K562 (cell line): ENCODE data around the gene MMP24OS. TPM values are rescaled to one million over a fixed set of nuclear protein-coding genes. Genes with fewer than 3 reads are reported as not detected.

Experiments
- BRD9 ChIP-seq: fragments of 450-650 bp; IDR thresholded peaks from 2 replicates; pipeline ENCODE4 v1.6.1; 2018; ENCODE audit warnings: low read depth; ENCODE audit not compliant: partially characterized antibody
- CCAR2 ChIP-seq: fragments of 200-400 bp; formaldehyde crosslinking; IDR thresholded peaks from 2 replicates; pipeline ENCODE4 v1.6.1; 2017; ENCODE audit warnings: mild to moderate bottlenecking, low read depth, low read length
- CHCHD3 ChIP-seq: fragments of 250-450 bp; sonication (Bioruptor Pico); IDR thresholded peaks from 2 replicates; pipeline ENCODE4 v2.1.2; 2022; ENCODE audit warnings: mild to moderate bottlenecking
- CHD2 ChIP-seq: IDR thresholded peaks from 2 replicates; pipeline ENCODE4 v1.6.1; 2011; ENCODE audit warnings: low read depth, low read length
- FOXK2 ChIP-seq, 2 experiments: fragments of 450-650 bp; IDR thresholded peaks in 1 of 2; conservative IDR thresholded peaks in 1 of 2; 2 replicates each; pipeline ENCODE4 v1.6.1; 2016; ENCODE audit warnings: low read depth in 2 of 2, mild to moderate bottlenecking in 1 of 2
- GABPB2 ChIP-seq: fragments of 250-450 bp; sonication (Bioruptor Pico); conservative IDR thresholded peaks from 2 replicates; pipeline ENCODE4 v1.5.1; 2021; ENCODE audit warnings: mild to moderate bottlenecking
- HCFC1 ChIP-seq: IDR thresholded peaks from 2 replicates; pipeline ENCODE4 v1.6.1; 2012; ENCODE audit warnings: low read depth, low read length, improper control_type of control experiment
- HDAC8 ChIP-seq: fragments of 450-650 bp; IDR thresholded peaks from 2 replicates; pipeline ENCODE4 v1.6.1; 2016; ENCODE audit warnings: mild to moderate bottlenecking, missing genetic modification characterization, moderate library complexity, missing compliant biosample characterization
- HLTF ChIP-seq: fragments of 450-650 bp; IDR thresholded peaks from 2 replicates; pipeline ENCODE4 v1.6.1; 2016
- JUNB ChIP-seq: fragments of 450-650 bp; formaldehyde crosslinking; conservative IDR thresholded peaks from 2 replicates; pipeline ENCODE4 v1.4.0; 2020; ENCODE audit warnings: mild to moderate bottlenecking
- MED1 ChIP-seq: sonication (generic); formaldehyde crosslinking; IDR thresholded peaks from 2 replicates; pipeline ENCODE4 v1.8.1; 2023; ENCODE audit warnings: missing genetic modification reagents, borderline replicate concordance
- NFE2L1 ChIP-seq: fragments of 450-650 bp; IDR thresholded peaks from 2 replicates; pipeline ENCODE4 v1.6.1; 2016; ENCODE audit warnings: missing genetic modification characterization, low read depth, mild to moderate bottlenecking, missing compliant biosample characterization, moderate library complexity, borderline replicate concordance
- POLR3G ChIP-seq: IDR thresholded peaks from 2 replicates; pipeline ENCODE4 v1.6.1; 2011; ENCODE audit not compliant: insufficient read length, insufficient replicate concordance; ENCODE audit errors: extremely low read depth
- SIN3A ChIP-seq, 2 experiments: fragments of 150-350 bp in 1 of 2; IDR thresholded peaks; 2 replicates each; pipeline ENCODE4 v1.6.1; 2011 to 2016; ENCODE audit warnings: borderline replicate concordance in 2 of 2, low read depth in 2 of 2, low read length in 2 of 2, mild to moderate bottlenecking in 2 of 2, moderate library complexity in 2 of 2; ENCODE audit not compliant: control insufficient read depth in 1 of 2
- SLC30A9 ChIP-seq: fragments of 250-450 bp; sonication (Bioruptor Pico); IDR thresholded peaks from 2 replicates; pipeline ENCODE4 v1.8.0; 2022; ENCODE audit warnings: mild to moderate bottlenecking, moderate library complexity
- STAG1 ChIP-seq: sonication (generic); formaldehyde crosslinking; IDR thresholded peaks from 2 replicates; pipeline ENCODE4 v1.5.0; 2020; ENCODE audit warnings: missing genetic modification reagents, borderline replicate concordance
- STAT5A ChIP-seq: IDR thresholded peaks from 2 replicates; pipeline ENCODE4 v1.6.1; 2012; ENCODE audit warnings: low read length, inconsistent platforms, borderline replicate concordance
- ZFP36 ChIP-seq: fragments of 150-350 bp; IDR thresholded peaks from 2 replicates; pipeline ENCODE4 v1.6.1; 2018; ENCODE audit warnings: low read length, low read depth; ENCODE audit not compliant: partially characterized antibody
- ZFX ChIP-seq: sonication (generic); formaldehyde crosslinking; IDR thresholded peaks from 2 replicates; pipeline ENCODE4 v1.8.0; 2022; ENCODE audit warnings: mild to moderate bottlenecking, missing genetic modification reagents, moderate library complexity
- polyA plus RNA-seq, 8 experiments: library from polyadenylated mRNA; depleted of rRNA in 4 of 8; stranded (reverse) in 5 of 8; unstranded in 3 of 8; fragments of >200 nt; fragmentation: Nextera tagmentation in 2 of 8; fragmentation: Illumina TruSeq in 1 of 8; extraction: Ambion mirVana in 2 of 8; extraction: Trizol in 1 of 8; gene quantifications; 2 replicates each; pipeline versions ENCODE4 v1.2.1 to v1.2.3, GENCODE V29; 2011 to 2014; ENCODE audit warnings: inconsistent platforms in 1 of 8, missing spikeins in 1 of 8
- total RNA-seq, 7 experiments: library from RNA; depleted of rRNA in 6 of 7; stranded (reverse); fragments of >200 nt in 6 of 7; fragmentation: Illumina TruSeq in 2 of 7; extraction: Trizol in 2 of 7; gene quantifications; 2 replicates each; pipeline versions ENCODE4 v1.2.1 to v1.2.3, GENCODE V29; 2011 to 2021; ENCODE audit warnings: low replicate concordance in 1 of 7
- TF ChIP-seq, protein P1 (sequence below): fragments of 250-450 bp; sonication (Bioruptor Pico); IDR thresholded peaks from 2 replicates; pipeline ENCODE4 v1.8.0; 2021; ENCODE audit warnings: mild to moderate bottlenecking, moderate library complexity
- TF ChIP-seq, protein P2 (sequence below): fragments of 250-450 bp; sonication (Bioruptor Pico); IDR thresholded peaks from 2 replicates; pipeline ENCODE4 v1.5.0; 2020; ENCODE audit warnings: mild to moderate bottlenecking
- TF ChIP-seq, protein P3 (sequence below), 2 experiments: IDR thresholded peaks in 1 of 2; conservative IDR thresholded peaks in 1 of 2; 2 replicates each; pipeline ENCODE4 v1.6.1; 2016; ENCODE audit warnings: low read depth in 2 of 2, mild to moderate bottlenecking in 1 of 2, missing compliant biosample characterization in 1 of 2, missing genetic modification characterization in 1 of 2, moderate library complexity in 1 of 2

The MMP24OS gene
- total and polyA plus RNA-seq, 9 of the 15 experiments (the other 6 are each of a cell fraction or from before 2014, with no cell fraction given): 0.92 to 41.5 (median 11.4) TPM

DNA sequence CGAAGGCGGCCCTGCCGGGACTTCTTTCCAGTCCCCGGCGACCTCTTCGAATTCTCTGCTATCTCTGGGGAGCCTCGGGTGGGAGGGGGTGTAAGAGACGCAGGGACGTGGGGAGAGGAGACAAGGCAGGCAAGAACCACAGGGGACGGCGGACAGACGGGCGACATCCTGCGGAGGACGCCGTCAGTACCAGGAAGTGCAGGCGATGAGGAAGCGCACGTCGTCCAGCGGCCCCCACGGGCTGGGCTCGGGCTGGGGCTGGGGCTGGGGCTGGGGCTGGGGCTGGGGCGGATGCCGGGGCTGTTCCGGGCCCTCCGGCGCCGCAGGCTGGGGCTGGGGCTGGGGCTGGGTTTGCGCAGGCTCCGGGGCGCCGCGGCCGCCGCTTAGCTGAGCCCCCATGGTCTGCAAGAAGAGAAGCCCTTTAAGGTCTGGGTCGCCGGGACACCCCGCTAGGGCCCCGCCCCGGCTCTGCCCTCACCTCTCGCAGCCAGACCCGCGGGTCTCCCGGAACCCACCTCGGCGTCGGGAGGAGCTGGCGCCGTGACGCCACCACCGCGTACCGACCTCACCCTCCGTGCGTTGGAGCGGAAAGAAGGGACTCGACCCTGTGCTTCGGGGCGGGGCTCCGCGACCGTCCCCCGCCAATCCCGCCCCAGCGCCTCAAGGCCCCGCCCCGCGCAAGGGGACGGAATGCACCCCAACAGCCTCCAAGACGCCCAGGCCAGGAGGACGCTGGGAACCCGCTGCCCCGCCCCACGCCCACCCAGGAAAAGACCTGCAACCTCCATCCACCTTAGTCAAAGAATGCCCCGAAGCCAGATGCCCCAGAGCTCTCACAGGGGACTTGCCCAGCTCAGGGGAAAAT, at the start of gene MMP24OS (continued):
- TF ChIP-seq STAT5A: no peak
- TF ChIP-seq FOXK2 (conservative IDR thresholded peaks at IDR 0.05 in 1 of 2, IDR thresholded peaks at IDR 0.05 in 1 of 2; ENCODE audit: low read depth in 2 of 2): no peak
- TF ChIP-seq ZFP36: no peak
- no peak for TF ChIP-seq STAG1
- TF ChIP-seq, protein P1, sequence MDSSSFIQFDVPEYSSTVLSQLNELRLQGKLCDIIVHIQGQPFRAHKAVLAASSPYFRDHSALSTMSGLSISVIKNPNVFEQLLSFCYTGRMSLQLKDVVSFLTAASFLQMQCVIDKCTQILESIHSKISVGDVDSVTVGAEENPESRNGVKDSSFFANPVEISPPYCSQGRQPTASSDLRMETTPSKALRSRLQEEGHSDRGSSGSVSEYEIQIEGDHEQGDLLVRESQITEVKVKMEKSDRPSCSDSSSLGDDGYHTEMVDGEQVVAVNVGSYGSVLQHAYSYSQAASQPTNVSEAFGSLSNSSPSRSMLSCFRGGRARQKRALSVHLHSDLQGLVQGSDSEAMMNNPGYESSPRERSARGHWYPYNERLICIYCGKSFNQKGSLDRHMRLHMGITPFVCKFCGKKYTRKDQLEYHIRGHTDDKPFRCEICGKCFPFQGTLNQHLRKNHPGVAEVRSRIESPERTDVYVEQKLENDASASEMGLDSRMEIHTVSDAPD (CRISPR knock-in tag): no peak
- TF ChIP-seq JUNB (CRISPR knock-in tag): no peak
- TF ChIP-seq, protein P2, sequence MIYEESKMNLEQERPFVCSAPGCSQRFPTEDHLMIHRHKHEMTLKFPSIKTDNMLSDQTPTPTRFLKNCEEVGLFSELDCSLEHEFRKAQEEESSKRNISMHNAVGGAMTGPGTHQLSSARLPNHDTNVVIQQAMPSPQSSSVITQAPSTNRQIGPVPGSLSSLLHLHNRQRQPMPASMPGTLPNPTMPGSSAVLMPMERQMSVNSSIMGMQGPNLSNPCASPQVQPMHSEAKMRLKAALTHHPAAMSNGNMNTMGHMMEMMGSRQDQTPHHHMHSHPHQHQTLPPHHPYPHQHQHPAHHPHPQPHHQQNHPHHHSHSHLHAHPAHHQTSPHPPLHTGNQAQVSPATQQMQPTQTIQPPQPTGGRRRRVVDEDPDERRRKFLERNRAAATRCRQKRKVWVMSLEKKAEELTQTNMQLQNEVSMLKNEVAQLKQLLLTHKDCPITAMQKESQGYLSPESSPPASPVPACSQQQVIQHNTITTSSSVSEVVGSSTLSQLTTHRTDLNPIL: no peak
- no peak for TF ChIP-seq CHD2
- TF ChIP-seq, protein P3, sequence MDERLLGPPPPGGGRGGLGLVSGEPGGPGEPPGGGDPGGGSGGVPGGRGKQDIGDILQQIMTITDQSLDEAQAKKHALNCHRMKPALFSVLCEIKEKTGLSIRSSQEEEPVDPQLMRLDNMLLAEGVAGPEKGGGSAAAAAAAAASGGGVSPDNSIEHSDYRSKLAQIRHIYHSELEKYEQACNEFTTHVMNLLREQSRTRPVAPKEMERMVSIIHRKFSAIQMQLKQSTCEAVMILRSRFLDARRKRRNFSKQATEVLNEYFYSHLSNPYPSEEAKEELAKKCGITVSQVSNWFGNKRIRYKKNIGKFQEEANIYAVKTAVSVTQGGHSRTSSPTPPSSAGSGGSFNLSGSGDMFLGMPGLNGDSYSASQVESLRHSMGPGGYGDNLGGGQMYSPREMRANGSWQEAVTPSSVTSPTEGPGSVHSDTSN (CRISPR knock-in tag; IDR thresholded peaks at IDR 0.05; ENCODE audit: low read depth): no peak
- TF ChIP-seq, protein P3 (tag; conservative IDR thresholded peaks at IDR 0.05; ENCODE audit: low read depth): no peak
- peak in 1 of 2 experiments; percentile 55; a peak in 1 of 4 replicates for TF ChIP-seq SIN3A (IDR thresholded peaks at IDR 0.05; ENCODE audit: borderline replicate concordance in 2 of 2, control insufficient read depth in 1 of 2, low read depth in 2 of 2, low read length in 2 of 2)
- no peak for TF ChIP-seq BRD9
- TF ChIP-seq MED1: no peak
- no peak for TF ChIP-seq HLTF
- no peak for TF ChIP-seq ZFX (CRISPR knock-in tag)
- TF ChIP-seq NFE2L1 (tag): no peak
- TF ChIP-seq HDAC8: no peak
- no peak for TF ChIP-seq SLC30A9 (CRISPR knock-in tag)
- no peak for TF ChIP-seq GABPB2
- no peak for TF ChIP-seq POLR3G
- no peak; the same call in 1 of the 2 replicates for TF ChIP-seq HCFC1
- no peak for TF ChIP-seq CCAR2
- no peak for TF ChIP-seq CHCHD3 (CRISPR knock-in tag)
